Transverse colon (tissue), 4 donors: Measurements from ENCODE around the gene NAP1L4. TPM values are rescaled to one million over a fixed set of nuclear protein-coding genes. Genes with fewer than 3 reads are reported as not detected.

Source experiments
- DNase-seq: peaks from one replicate; pipeline ENCODE4 v3.0.0-alpha.2; 2019
- H3K27ac ChIP-seq, 4 donors: fragments of 200-600 bp; sonication (generic); 2 replicates each; pipeline ENCODE4 v1.5.1; 2016 to 2018; ENCODE audit warnings: inconsistent platforms in 4 of 4
- H3K27me3 ChIP-seq: fragments of 200-600 bp; sonication (generic); 2 replicates; pipeline ENCODE4 v1.5.1; 2017; ENCODE audit warnings: inconsistent platforms
- H3K36me3 ChIP-seq, 4 donors: fragments of 200-600 bp; sonication (generic); 2 replicates each; pipeline ENCODE4 v1.5.1; 2017 to 2019; ENCODE audit warnings: inconsistent platforms in 4 of 4
- H3K4me1 ChIP-seq, 4 donors: fragments of 200-600 bp; sonication (generic); 2 replicates each; pipeline ENCODE4 v1.5.1; 2017 to 2020; ENCODE audit warnings: inconsistent platforms in 4 of 4
- H3K4me3 ChIP-seq, 4 donors: fragments of 200-600 bp; sonication (generic); 1 replicate in 1 of 4; 2 replicates in 3 of 4; pipeline versions ENCODE4 v1.5.1 to v1.6.1; 2017 to 2019; ENCODE audit warnings: inconsistent platforms in 4 of 4
- H3K9me3 ChIP-seq, 2 donors: fragments of 200-600 bp; sonication (generic); 2 replicates each; pipeline ENCODE4 v1.5.1; 2017 to 2019; ENCODE audit warnings: inconsistent platforms in 2 of 2
- CTCF ChIP-seq, 5 experiments: fragments of 200-600 bp in 3 of 5; fragments of 450-650 bp in 2 of 5; sonication (generic) in 3 of 5; IDR thresholded peaks; 1 replicate in 2 of 5; 2 replicates in 3 of 5; pipeline ENCODE4 v1.5.1; 2016 to 2017; ENCODE audit warnings: antibody characterized with exemption in 5 of 5, inconsistent platforms in 3 of 5, mild to moderate bottlenecking in 2 of 5, moderate library complexity in 1 of 5
- EP300 ChIP-seq: sonication (generic); formaldehyde crosslinking; IDR thresholded peaks from one replicate; pipeline ENCODE4 v1.6.1; 2017; ENCODE audit warnings: antibody characterized with exemption, low read depth
- POLR2A ChIP-seq: fragments of 450-650 bp; IDR thresholded peaks from one replicate; pipeline ENCODE4 v1.6.1; 2016; ENCODE audit warnings: antibody characterized with exemption, mild to moderate bottlenecking, moderate library complexity
- POLR2AphosphoS5 ChIP-seq, 3 donors: sonication (generic); formaldehyde crosslinking; IDR thresholded peaks; one replicate each; pipeline ENCODE4 v1.6.1; 2016; ENCODE audit warnings: antibody characterized with exemption in 3 of 3
- WGBS, 2 donors: methylation state at CpG; one replicate each; pipeline ENCODE4 v1.1.5; 2018; ENCODE audit warnings: low coverage in 1 of 2; 5-methylcytosine and 5-hydroxymethylcytosine counted together
- in situ Hi-C, 4 donors: fragments of 200-750 bp; cut with MboI; loops; one replicate each; pipeline versions ENCODE4 v1.15.0 to v1.15.1; 2017; ENCODE audit warnings: low sequenced_read_pairs in 3 of 4, low pct_ligation_motif_present in 1 of 4, low pct_unique_long_range_greater_than_20kb in 1 of 4
- intact Hi-C: fragments of 100-400 bp; cut with DNase I; formaldehyde crosslinking; loops from one replicate; pipeline ENCODE4 v1.15.1; 2023; ENCODE audit warnings: low total_unique reads
- total RNA-seq, 4 donors: library from RNA; depleted of rRNA; stranded (reverse); fragments of >200 nt; gene quantifications; one replicate each; pipeline ENCODE4 v1.1.0, GENCODE V29; 2016

Gene NAP1L4
- total RNA-seq, 4 donors from 2014 or later: 63.6 to 140 (median 111) TPM

- Histone ChIP-seq H3K27ac (peak overlapping the region in 1 of 4 donors; percentile 50), H3K4me1 (peaks cover 12 to 28% (median 19%) of the 10 kb centered on the region in 4 donors), H3K9me3 (no peaks in the 10 kb centered on the region), H3K27me3 (no peaks in the 10 kb centered on the region), H3K4me3 (no peak overlapping the region), H3K36me3 (no peaks in the 10 kb centered on the region)
- in situ Hi-C loops: no loop called here
- intact Hi-C loops: no loop called here
- TF ChIP-seq POLR2AphosphoS5 (IDR thresholded peaks at IDR 0.05) (no peak), EP300 (no peak), POLR2A (no peak), CTCF (IDR thresholded peaks at IDR 0.05) (no peak)
- 75% methylated on average over 15 of the region's 15 CpGs; no CpG with 5 or more reads in 1 of the 2 donors for WGBS, 2 donors
- DNase-seq: no peak
These were observed 59.3 kb downstream of the NAP1L4 start for GRCh38 chr11:2932850-2933251.

- Histone ChIP-seq H3K9me3 (no peaks in the 10 kb centered on the region), H3K27ac (no peak overlapping the region), H3K4me1 (peaks cover 16 to 32% (median 27%) of the 10 kb centered on the region in 4 donors), H3K27me3 (no peaks in the 10 kb centered on the region), H3K4me3 (no peak overlapping the region), H3K36me3 (no peaks in the 10 kb centered on the region)
- in situ Hi-C loops: no loop called here
- 17 to 80% methylated on average over 1 to 13 of the region's 13 CpGs for WGBS, 2 donors
- DNase-seq: no peak
- intact Hi-C loops: no loop called here
- TF ChIP-seq CTCF (IDR thresholded peaks at IDR 0.05) (no peak), POLR2AphosphoS5 (IDR thresholded peaks at IDR 0.05) (no peak), EP300 (no peak), POLR2A (no peak)
These were observed 60.1 kb downstream of the NAP1L4 start for GRCh38 chr11:2931771-2932738.

- intact Hi-C loops: no loop called here
- DNase-seq: no peak
- no peak overlapping the region for H3K27ac ChIP-seq
These were observed 60.7 kb downstream of the NAP1L4 start for GRCh38 chr11:2931420-2931746.

DNA sequence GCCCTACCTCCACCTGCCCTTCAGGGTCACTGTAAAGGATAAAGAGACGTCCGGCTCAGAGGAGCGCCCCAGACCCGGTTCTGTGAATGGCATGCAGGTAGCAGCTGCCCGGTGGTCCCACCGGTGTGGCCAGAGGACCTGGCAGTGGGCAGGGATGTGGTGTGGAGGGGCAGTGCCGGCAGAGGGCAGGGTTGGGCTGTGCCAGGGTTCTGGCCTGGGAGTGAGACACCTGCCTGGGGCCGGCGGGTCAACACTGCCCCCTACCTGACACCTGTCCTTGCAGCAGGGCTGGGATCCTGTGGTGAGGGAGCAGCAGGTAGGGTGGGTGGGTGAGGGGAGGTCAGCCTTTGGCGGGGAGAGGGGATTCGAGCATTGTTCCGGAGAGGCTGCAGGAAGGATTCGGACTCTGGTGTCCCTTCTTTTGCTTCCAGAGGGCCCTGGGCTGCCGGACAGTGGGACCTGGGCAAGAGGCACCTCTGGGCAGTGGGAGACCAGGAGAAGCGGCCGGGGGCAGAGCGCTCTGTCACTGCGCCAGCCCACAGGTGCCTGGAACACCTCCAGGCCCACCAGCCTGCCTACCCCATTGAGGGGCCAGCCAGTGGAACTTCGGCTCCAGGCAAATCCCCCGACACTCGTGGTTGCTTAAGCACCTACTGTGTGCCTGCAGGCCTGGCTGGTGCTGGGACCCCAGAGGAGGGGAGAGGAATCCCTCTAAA is 61.3 kb downstream of the NAP1L4 start:
- WGBS, 2 donors: 30% methylated on average over 21 of the region's 21 CpGs; no CpG with 5 or more reads in 1 of the 2 donors
- Histone ChIP-seq H3K4me1 (peaks cover 16 to 32% (median 27%) of the 10 kb centered on the region in 4 donors), H3K36me3 (no peaks in the 10 kb centered on the region), H3K4me3 (peak overlapping the region in 3 of 4 donors; percentile 40 to 69 (median 51)), H3K27ac (peak overlapping the region; percentile 82 to 90 (median 84)), H3K9me3 (no peaks in the 10 kb centered on the region), H3K27me3 (no peaks in the 10 kb centered on the region)
- peak; percentile 93 for DNase-seq
- in situ Hi-C loops: no loop called here
- TF ChIP-seq POLR2A (no peak), POLR2AphosphoS5 (IDR thresholded peaks at IDR 0.05) (peak in 2 of 3 donors; percentile 46 to 47), EP300 (no peak), CTCF (IDR thresholded peaks at IDR 0.05) (peak; percentile 68 to 96 (median 82))
- intact Hi-C loops: no loop called here

More at GRCh38 chr11:2931420-2931746, 60.7 kb downstream of the NAP1L4 start:
- no peak overlapping the region for H3K4me3 ChIP-seq
- H3K4me1 ChIP-seq: peaks cover 16 to 32% (median 27%) of the 10 kb centered on the region in 4 donors
- in situ Hi-C loops: no loop called here
- no peaks in the 10 kb centered on the region for H3K27me3 ChIP-seq
- H3K9me3 ChIP-seq: no peaks in the 10 kb centered on the region
- H3K36me3 ChIP-seq: no peaks in the 10 kb centered on the region
- WGBS, 2 donors: 54% methylated on average over 4 of the region's 4 CpGs; no CpG with 5 or more reads in 1 of the 2 donors
- TF ChIP-seq POLR2A (no peak), POLR2AphosphoS5 (IDR thresholded peaks at IDR 0.05) (no peak), EP300 (no peak)
